Measurements from ENCODE around the gene RPEL1. TPM values are rescaled to one million over a fixed set of nuclear protein-coding genes. Genes with fewer than 3 reads are reported as not detected.
A peak's percentile ranks its signal among the peaks of the same experiment; 100 is the strongest.

RPEL1 gene
- total RNA-seq, 1 donor from 2014 or later: not detected

GRCh38 chr10:103276251-103276895 is 30.7 kb downstream of the RPEL1 start:
- intact Hi-C loops (cut with DNase I): no loop called here
- no peak for DNase-seq (ENCODE audit: low spot score)
- no peak for ATAC-seq

DNA sequence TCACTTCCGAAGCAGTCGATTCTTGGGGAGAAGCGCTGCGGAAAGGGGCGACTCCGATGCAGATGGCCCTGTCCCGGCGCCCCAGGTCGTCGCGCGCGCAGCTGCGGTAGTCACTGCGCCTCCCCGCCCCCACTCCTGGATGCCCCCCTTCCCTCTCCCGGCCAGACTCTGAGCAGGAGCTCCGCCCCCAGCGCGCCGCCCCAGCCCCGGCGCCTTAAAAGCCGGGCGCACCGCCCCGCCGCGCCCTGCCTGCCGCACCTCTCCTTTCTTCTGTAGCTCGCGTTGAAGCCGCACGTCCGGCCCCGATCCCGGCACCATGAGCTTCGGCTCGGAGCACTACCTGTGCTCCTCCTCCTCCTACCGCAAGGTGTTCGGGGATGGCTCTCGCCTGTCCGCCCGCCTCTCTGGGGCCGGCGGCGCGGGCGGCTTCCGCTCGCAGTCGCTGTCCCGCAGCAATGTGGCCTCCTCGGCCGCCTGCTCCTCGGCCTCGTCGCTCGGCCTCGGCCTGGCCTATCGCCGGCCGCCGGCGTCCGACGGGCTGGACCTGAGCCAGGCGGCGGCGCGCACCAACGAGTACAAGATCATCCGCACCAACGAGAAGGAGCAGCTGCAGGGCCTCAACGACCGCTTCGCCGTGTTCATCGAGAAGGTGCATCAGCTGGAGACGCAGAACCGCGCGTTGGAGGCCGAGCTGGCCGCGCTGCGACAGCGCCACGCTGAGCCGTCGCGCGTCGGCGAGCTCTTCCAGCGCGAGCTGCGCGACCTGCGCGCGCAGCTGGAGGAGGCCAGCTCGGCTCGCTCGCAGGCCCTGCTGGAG is 31.4 kb downstream of the RPEL1 start, which contains the start of gene INA:
Gene INA, plus strand, starts transcription at position 243 of the 817 bp plus-strand sequence. Its CDS starts 74 bp downstream, at position 317.
- intact Hi-C loops (cut with DNase I): no loop called here
- DNase-seq (ENCODE audit: low spot score) (no peak), ATAC-seq (no peak)

- intact Hi-C loops (cut with DNase I): no loop called here
- no peak for DNase-seq (ENCODE audit: low spot score)
- no peak for ATAC-seq
Observed at GRCh38 chr10:103277713-103278536, 32.2 kb downstream of the RPEL1 start.

DNA sequence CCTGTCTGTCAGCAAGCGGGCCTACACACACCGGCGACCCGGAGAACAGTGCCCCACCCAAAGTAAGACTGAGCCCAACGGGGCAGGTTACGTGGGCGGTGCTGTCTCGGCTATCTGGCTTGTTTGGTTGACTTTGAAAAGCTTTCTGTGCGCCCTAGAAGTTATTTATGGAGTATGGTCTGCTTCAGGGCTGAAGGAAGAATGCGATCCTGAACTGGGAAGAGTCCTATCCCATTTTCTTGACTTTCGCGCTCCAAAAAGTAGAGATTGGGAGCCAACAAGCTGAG is 32.8 kb downstream of the RPEL1 start:
- ATAC-seq (no peak), DNase-seq (ENCODE audit: low spot score) (no peak)
- intact Hi-C loops (cut with DNase I): no loop called here

DNA sequence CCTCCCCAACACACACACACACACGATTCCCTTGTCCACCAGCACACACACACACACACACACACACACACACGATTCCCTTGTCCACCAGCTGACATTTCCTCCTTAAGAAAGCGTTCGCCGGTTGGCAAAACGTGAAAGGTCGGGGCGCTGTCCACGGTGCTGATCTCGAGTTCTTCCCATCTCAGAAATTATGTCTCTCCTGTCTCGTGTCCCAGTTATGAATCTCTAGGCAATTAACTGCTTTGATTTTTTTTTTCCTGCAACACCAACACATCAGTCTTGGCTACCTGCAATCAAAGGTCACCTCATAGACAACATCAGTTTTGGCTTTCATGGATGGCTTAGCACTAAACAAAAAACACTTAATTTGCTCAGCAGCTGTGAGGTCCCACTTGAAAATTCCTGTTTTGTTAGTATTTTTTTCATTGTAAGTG is 33.2 kb downstream of the RPEL1 start:
- DNase-seq (ENCODE audit: low spot score): peak; percentile 73
- intact Hi-C loops (cut with DNase I): no loop called here
- ATAC-seq: no peak

DNA sequence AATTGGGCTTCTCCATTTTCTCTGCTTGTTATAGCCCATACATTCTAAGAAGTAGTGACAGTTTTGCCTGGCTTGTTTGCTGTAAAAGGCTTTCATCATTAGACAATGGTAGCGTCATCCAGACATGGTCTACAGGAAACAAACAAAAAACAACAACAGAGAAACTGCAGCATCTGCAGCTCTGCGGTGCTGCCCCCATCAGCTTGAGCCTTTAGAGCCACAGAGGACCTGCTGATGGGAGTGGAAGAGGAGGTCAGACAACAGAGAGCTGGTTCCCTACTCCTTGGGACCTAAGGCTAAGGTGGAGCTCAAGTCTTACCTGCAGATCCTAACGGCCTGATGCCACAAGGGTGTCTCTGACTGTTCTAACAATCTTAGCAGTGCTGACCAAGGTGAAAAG is 34.3 kb downstream of the RPEL1 start:
- intact Hi-C loops (cut with DNase I): no loop called here
- ATAC-seq (no peak), DNase-seq (ENCODE audit: low spot score) (no peak)

DNA sequence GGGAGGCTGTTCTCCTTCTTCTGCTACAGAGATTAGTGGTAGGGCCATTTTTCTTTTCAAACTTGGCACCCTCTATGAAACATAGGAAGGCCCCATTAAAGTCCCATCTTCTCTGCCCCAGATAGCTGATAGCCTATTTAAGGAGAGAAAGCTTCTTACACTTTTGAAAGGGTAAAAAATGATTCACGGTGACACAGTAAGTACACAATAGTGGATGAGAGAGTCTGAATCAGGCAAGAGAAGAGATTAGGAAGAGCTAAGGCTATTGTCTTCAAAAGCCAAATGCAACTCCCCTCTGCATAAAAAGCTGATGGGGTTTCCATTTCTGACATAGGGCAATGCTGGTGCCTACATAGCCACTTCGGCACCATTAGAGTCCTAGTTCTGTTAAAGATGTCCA is 34.8 kb downstream of the RPEL1 start:
- ATAC-seq: no peak
- intact Hi-C loops (cut with DNase I): no loop called here
- DNase-seq (ENCODE audit: low spot score): no peak

- intact Hi-C loops (cut with DNase I): no loop called here
- ATAC-seq: no peak
- DNase-seq (ENCODE audit: low spot score): no peak
Observed at GRCh38 chr10:103281753-103282152, 36.1 kb downstream of the RPEL1 start.

DNA sequence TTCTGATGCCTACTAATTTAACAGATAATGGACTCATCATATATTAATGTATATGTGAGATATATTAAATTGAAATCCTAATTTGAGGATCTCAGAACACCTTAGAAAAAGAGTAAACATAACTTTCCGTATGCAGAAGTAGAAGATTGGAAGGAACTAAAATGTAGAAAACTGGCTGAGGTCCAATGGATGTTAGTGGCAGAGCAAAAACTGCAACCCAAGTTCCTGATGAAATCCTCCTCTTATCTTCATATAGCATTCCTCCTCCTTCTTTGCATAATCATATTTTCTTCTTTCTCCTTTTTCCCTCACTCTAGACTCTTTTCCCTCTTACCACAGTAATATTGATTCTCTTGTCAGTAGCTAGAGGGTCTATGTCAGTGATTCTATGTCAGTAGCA is 37.3 kb downstream of the RPEL1 start:
- DNase-seq (ENCODE audit: low spot score) (no peak), ATAC-seq (no peak)
- intact Hi-C loops (cut with DNase I): no loop called here

- intact Hi-C loops (cut with DNase I): no loop called here
- ATAC-seq: no peak
- DNase-seq (ENCODE audit: low spot score): no peak
Observed at GRCh38 chr10:103284170-103284569, 38.5 kb downstream of the RPEL1 start.

DNA sequence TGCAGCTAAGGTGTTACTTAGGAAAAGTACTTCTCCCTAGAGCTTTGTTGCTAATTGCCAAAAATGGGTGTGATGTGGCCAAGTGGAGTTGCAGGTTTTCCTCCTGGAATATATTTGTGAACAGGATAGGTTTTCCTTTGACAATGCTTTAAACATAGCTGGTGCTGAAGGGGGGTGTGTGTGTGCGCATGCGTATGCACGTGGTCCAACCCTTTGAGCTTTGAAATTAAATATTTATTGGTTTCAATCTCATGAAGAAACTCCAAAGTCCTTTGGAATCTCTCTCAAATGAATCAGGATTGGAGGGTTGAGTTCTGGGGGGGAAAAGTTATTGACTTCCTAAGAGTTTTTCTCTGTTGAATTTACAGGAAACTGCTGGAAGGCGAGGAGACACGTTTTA is 42.3 kb downstream of the RPEL1 start:
- no peak for ATAC-seq
- intact Hi-C loops (cut with DNase I): no loop called here
- DNase-seq (ENCODE audit: low spot score): no peak

DNA sequence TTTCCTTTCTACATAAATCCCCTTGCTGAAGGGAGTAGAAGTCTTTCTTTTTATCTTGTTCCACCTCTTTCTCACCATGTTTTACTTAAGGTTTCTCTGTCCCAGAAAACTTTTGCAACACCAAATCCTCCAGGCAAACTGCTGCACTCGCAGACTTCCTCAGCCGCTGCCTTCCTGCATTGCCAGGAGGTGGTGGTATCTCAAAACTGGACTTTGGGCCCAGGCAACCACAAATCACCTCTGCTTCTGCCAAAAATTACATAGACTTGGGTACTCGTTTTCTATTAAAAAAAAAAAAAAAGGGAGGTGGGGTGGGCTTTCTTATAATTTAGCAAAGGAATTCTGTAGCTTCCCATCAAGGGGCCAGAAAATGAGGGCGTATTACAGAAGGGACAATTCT is 45.9 kb downstream of the RPEL1 start:
- intact Hi-C loops (cut with DNase I): no loop called here
- DNase-seq (ENCODE audit: low spot score) (no peak), ATAC-seq (no peak)

GRCh38 chr10:103295374-103296015 is 49.8 kb downstream of the RPEL1 start:
- intact Hi-C loops (cut with DNase I): no loop called here
- no peak for ATAC-seq
- no peak for DNase-seq (ENCODE audit: low spot score)

Other genes starting within 250 kb of the RPEL1 start
- gene NT5C2, start 52.6 kb upstream of the RPEL1 start, total RNA-seq: 89.9 TPM
- not detected for gene INA, start 31.3 kb downstream of the RPEL1 start, total RNA-seq
- gene PCGF6, start 105.3 kb downstream of the RPEL1 start, total RNA-seq: 10.2 TPM
- gene TAF5, start 122.1 kb downstream of the RPEL1 start, total RNA-seq: 4.7 TPM
- gene ATP5MK, start 150.6 kb downstream of the RPEL1 start, total RNA-seq: 195 TPM
- gene PDCD11, start 150.7 kb downstream of the RPEL1 start, total RNA-seq: 21.0 TPM
- 46.3 TPM for gene CALHM2, start 206.5 kb downstream of the RPEL1 start, total RNA-seq
- gene CALHM1, start 213.0 kb downstream of the RPEL1 start, total RNA-seq: not detected
- gene CALHM3, start 233.4 kb downstream of the RPEL1 start, total RNA-seq: not detected
- 0.36 TPM for gene NEURL1, start 247.8 kb downstream of the RPEL1 start, total RNA-seq

Data from sciatic nerve (tissue), 2 donors.